ENCODE data around the gene SMOC2. TPM values are rescaled to one million over a fixed set of nuclear protein-coding genes. Genes with fewer than 3 reads are reported as not detected.

SMOC2 gene
- 10 to 100 TPM in 2 of 3 donors, 1 to 10 TPM in 1; 4.5 to 34.4 (median 22.7) TPM for polyA plus RNA-seq

GRCh38 chr6:168440520-168441433, at the start of gene SMOC2:
Gene SMOC2, plus strand, starts transcription at chr6:168441184. Its CDS starts 187 bp downstream, at chr6:168441371.
- H3K27ac ChIP-seq (ENCODE audit: low read depth, low read length) = no peak within 1 kb of the TSS
- 3 to 6% (median 5%) methylated on average over 55 to 81 of the region's 81 CpGs for WGBS, 3 donors

- H3K27ac ChIP-seq (ENCODE audit: low read depth, low read length) = no peak overlapping the region
- 87 to 92% (median 88%) methylated on average over 23 of the region's 23 CpGs for WGBS, 3 donors
These were observed 47.7 kb upstream of the SMOC2 start for GRCh38 chr6:168393126-168393870.

- no peak overlapping the region for H3K27ac ChIP-seq (ENCODE audit: low read depth, low read length)
- 54 to 65% (median 61%) methylated on average over 12 of the region's 12 CpGs for WGBS, 3 donors
These were observed 46.4 kb upstream of the SMOC2 start for GRCh38 chr6:168394606-168395005.

- H3K27ac ChIP-seq (ENCODE audit: low read depth, low read length) = no peak overlapping the region
- WGBS, 3 donors = 74 to 88% (median 87%) methylated on average over 12 of the region's 12 CpGs
These were observed 45.0 kb upstream of the SMOC2 start for GRCh38 chr6:168395983-168396382.

GRCh38 chr6:168396561-168396960, 44.4 kb upstream of the SMOC2 start:
- no peak overlapping the region for H3K27ac ChIP-seq (ENCODE audit: low read depth, low read length)
- WGBS, 3 donors = 84 to 86% (median 85%) methylated on average over 16 of the region's 16 CpGs

GRCh38 chr6:168397012-168397411, 44.0 kb upstream of the SMOC2 start:
- no peak overlapping the region for H3K27ac ChIP-seq (ENCODE audit: low read depth, low read length)
- 84 to 90% (median 86%) methylated on average over 10 of the region's 10 CpGs for WGBS, 3 donors

- WGBS, 3 donors = 44 to 78% (median 50%) methylated on average over 2 of the region's 2 CpGs
- no peak overlapping the region for H3K27ac ChIP-seq (ENCODE audit: low read depth, low read length)
These were observed 40.9 kb upstream of the SMOC2 start for GRCh38 chr6:168400037-168400436.

GRCh38 chr6:168403370-168404005, 37.5 kb upstream of the SMOC2 start:
- no peak overlapping the region for H3K27ac ChIP-seq (ENCODE audit: low read depth, low read length)
- 79 to 89% (median 81%) methylated on average over 9 of the region's 9 CpGs for WGBS, 3 donors

GRCh38 chr6:168404560-168404959, 36.4 kb upstream of the SMOC2 start:
- H3K27ac ChIP-seq (ENCODE audit: low read depth, low read length) = no peak overlapping the region
- 79 to 94% (median 88%) methylated on average over 1 of the region's 1 CpG for whole genome bisulfite sequencing, 3 donors

GRCh38 chr6:168407842-168408241, 33.1 kb upstream of the SMOC2 start:
- WGBS, 3 donors = 74 to 86% (median 80%) methylated on average over 8 of the region's 8 CpGs
- no peak overlapping the region for H3K27ac ChIP-seq (ENCODE audit: low read depth, low read length)

- H3K27ac ChIP-seq (ENCODE audit: low read depth, low read length) = no peak overlapping the region
- WGBS, 3 donors = 80 to 89% (median 86%) methylated on average over 13 of the region's 13 CpGs
These were observed 32.4 kb upstream of the SMOC2 start for GRCh38 chr6:168408504-168409136.

GRCh38 chr6:168410035-168410434, 30.9 kb upstream of the SMOC2 start:
- WGBS, 3 donors = 87 to 92% (median 88%) methylated on average over 8 of the region's 8 CpGs

GRCh38 chr6:168410554-168411011, 30.4 kb upstream of the SMOC2 start:
- no peak overlapping the region for H3K27ac ChIP-seq (ENCODE audit: low read depth, low read length)
- WGBS, 3 donors = 62 to 88% (median 82%) methylated on average over 19 of the region's 19 CpGs

More at GRCh38 chr6:168410035-168410434, 30.9 kb upstream of the SMOC2 start:
- no peak overlapping the region for H3K27ac ChIP-seq (ENCODE audit: low read depth, low read length)

GRCh38 chr6:168411130-168411529, 29.9 kb upstream of the SMOC2 start:
- WGBS, 3 donors = 87 to 92% (median 88%) methylated on average over 21 of the region's 21 CpGs
- H3K27ac ChIP-seq (ENCODE audit: low read depth, low read length) = no peak overlapping the region

GRCh38 chr6:168411793-168412192, 29.2 kb upstream of the SMOC2 start:
- WGBS, 3 donors = 91 to 96% (median 92%) methylated on average over 27 to 28 of the region's 28 CpGs
- H3K27ac ChIP-seq (ENCODE audit: low read depth, low read length) = no peak overlapping the region

- 94 to 97% (median 96%) methylated on average over 18 of the region's 18 CpGs for WGBS, 3 donors
- H3K27ac ChIP-seq (ENCODE audit: low read depth, low read length) = no peak overlapping the region
These were observed 28.5 kb upstream of the SMOC2 start for GRCh38 chr6:168412456-168412855.

- H3K27ac ChIP-seq (ENCODE audit: low read depth, low read length) = no peak overlapping the region
- 96 to 98% (median 96%) methylated on average over 46 to 59 of the region's 59 CpGs for WGBS, 3 donors
These were observed 27.8 kb upstream of the SMOC2 start for GRCh38 chr6:168413018-168413720.

GRCh38 chr6:168413856-168414255, 27.1 kb upstream of the SMOC2 start:
- no peak overlapping the region for H3K27ac ChIP-seq (ENCODE audit: low read depth, low read length)
- WGBS, 3 donors = 91 to 93% (median 91%) methylated on average over 17 of the region's 17 CpGs

Data from adipose tissue (tissue), 3 donors.